HG02623 (cell line): ENCODE results near the gene KIF26A.

ENCODE experiments used
- ATAC-seq: cut with Tn5 transposase; IDR thresholded peaks from one replicate; pipeline ENCODE4 v1.9.1; 2021; ENCODE audit warnings: moderate library complexity; ENCODE audit not compliant: unreplicated experiment

Gene KIF26A

GRCh38 chr14:104101086-104101621 lies 37.2 kb upstream of the KIF26A start:
- no peak for ATAC-seq

DNA sequence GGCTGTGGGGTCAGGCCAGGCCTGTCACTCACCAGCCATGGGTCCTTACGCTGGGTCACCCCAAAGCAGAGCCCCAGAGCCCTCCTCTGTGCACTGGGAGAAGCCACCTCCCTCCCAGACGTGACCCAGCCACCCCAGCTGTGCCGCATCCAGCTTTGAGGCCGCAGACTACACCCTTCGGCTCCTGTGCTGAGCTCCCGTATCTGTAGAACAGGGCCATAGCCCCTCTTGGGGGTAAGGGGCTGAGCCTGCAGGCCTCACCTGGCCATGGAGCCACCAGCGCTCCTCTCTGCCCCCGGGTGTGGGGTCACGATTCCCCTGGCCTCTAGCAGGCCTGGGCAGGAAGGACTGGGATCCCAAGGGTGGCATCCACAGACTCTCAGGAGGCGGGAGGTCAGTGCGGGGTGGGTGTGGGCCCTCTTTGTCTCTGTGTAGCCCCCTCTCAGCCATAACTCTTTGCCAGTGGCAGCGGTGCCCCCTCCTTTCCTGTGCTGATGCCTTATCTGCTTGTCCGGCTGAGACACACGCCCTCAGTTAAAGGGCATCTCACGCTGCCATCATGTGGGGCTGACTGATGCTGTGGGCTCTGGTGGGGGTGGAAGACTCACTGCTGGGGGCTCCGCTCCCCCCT lies 36.6 kb upstream of the KIF26A start:
- no peak for ATAC-seq

GRCh38 chr14:104102282-104102914 lies 36.0 kb upstream of the KIF26A start:
- ATAC-seq, result no peak

DNA sequence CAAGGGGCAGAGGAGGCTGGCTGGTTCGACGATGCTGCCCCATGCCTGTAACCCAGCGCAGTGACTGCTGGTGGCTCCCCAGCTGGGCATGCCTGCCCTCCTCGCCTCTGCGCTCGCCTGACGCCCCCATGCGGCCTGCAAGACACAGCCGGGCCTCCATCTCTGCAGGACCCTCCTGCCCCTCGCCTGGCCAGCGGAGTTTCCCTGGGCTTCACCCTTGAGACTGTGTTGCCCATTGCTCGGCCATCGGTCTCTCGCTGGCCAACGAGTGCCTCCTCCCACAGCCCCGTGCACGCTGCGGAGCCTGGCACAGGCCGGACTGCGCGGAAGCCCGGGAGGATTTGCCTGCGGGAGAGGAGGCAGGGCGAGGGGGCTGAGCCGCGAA lies 35.3 kb upstream of the KIF26A start:
- ATAC-seq, result no peak

- ATAC-seq, result no peak
These were observed 34.8 kb upstream of the KIF26A start for GRCh38 chr14:104103446-104104075.

GRCh38 chr14:104104076-104104901 lies 34.1 kb upstream of the KIF26A start:
- no peak for ATAC-seq

- ATAC-seq, result no peak
These were observed 33.1 kb upstream of the KIF26A start for GRCh38 chr14:104105071-104105821.

GRCh38 chr14:104105822-104106470 lies 32.4 kb upstream of the KIF26A start:
- ATAC-seq, result no peak

- ATAC-seq, result no peak
These were observed 31.9 kb upstream of the KIF26A start for GRCh38 chr14:104106471-104106991.

GRCh38 chr14:104107101-104107581 lies 31.2 kb upstream of the KIF26A start:
- ATAC-seq, result no peak

GRCh38 chr14:104107611-104108569 lies 30.5 kb upstream of the KIF26A start:
- ATAC-seq, result no peak

DNA sequence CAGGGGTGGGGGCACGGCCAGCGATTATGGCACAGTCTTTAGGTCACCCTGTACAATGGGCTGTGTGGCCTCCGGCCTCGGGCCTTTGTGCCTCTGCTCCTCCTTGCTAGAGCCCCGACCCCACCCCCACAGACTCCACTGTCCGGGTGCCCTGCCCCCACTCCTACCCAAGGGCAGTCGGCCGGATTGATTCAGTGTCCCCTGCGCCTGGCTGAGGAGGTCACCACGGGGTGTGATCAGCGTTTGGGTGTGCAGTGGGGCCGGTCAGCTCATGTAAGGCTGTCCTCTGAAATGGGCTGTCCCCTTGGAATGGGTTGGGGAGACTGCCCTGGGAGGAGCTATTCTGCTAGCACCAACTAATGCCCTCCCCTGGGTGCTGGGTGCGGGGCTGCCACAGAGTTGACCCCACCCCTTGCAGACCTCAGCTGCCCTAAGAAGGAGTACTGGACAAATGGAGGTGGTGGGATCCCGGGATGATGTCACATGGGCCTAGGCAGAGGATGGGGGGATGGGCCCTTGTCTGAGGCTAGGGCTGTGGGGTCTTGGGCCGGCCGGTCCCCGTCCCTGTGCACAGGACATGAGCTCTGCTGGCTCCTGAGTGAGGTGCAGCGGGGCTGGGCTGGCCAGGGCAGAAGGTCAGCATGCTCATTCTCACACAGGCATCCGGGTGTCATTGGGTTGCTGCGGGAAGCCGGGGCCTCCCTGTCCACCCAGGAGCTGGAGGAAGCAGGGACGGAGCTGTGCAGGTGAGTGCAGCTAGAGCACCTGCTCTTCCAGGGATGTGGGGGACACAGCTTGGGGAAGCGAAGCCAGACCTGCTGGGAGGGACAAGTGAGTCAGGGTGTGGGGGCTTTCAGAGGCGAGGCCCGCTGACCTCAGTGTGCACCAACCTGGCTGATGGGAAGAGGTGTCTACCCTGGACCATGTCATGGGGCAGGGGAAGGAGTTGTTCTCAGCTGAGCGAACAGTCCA lies 29.5 kb upstream of the KIF26A start:
- no peak for ATAC-seq

- ATAC-seq, result no peak
These were observed 28.5 kb upstream of the KIF26A start for GRCh38 chr14:104109731-104110361.

DNA sequence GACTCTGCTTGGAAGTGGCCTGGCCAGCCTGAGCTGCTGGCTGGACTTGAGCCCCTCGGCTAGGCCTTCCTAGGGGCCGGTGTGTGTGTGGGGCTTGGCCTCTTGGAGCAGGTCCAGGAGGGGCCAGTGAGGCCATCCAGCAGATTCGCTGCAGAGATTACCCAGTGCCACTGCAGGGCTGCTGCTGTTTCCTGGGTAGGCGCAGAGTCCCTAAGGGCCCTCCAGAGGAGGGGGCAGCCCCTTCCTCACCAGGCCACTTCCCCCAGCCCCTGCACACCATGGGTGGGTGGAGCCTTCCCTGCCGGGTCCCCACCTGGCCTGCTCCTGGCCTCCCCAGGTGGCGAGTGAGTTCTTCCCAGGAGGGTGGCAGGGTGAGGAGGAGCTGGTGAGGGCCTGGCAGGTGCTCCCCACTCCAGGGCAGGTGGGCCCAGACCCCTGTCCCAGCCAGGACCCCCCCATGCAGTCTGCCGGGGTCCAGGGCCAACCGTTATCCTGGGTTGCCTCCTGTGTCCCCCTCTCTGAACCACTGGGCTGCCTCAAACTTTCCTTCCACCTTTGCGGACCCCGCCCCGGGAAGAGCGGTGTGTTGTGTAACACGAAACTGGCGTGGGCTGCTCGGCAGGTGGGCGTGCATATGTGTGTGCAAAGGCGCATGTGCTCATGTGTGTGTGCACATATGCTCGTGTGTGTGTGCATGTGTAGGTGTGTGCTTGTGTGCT lies 27.7 kb upstream of the KIF26A start:
- no peak for ATAC-seq

DNA sequence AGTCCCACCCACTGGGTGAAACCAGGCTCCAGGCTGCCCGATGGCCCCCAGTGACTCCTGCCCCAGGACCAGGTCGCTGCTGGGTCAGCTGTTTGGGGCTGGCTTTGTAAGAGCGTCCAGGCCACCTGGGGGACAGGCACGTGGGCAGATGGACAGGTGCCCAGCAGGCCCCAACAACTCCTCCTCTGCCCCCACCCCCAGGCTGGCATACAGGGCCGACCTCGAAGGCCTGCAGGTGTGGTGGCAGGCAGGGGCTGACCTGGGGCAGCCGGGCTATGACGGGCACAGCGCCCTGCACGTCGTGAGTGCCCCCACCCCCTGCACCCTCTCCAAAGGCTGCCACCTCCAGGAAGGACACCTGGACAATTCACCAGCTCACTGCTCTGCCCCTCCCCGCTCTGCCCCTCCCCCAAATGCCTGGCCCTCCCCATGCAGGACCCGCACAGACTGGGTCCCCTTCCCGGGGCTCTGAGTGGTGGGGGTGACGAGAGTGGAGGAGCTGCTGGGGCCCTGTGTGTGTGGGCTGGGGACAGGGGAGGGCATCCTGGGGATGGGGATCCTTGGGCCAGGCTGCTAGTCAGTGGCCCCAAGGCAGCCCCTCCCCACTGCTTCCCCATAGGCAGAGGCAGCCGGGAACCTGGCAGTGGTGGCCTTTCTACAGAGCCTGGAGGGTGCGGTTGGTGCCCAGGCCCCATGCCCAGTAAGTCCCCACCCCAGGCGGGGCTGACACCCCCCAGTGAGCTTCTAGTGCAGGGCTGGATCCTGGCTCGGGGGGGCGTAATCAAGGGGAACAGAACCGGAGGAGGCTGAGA lies 26.9 kb upstream of the KIF26A start:
- no peak for ATAC-seq
